Measurements from ENCODE around the gene AKAP13. TPM values are rescaled to one million over a fixed set of nuclear protein-coding genes. Genes with fewer than 3 reads are reported as not detected.
A peak's percentile ranks its signal among the peaks of the same experiment; 100 is the strongest.
"Not testable (repeated sequence)": the region's sequence is repeated elsewhere in the genome, so short reads cannot be mapped to it uniquely, and the experiment has no call there.

Gene AKAP13
- total and polyA plus RNA-seq, 7 donors: 18.2 to 126 (median 93.7) TPM

DNA sequence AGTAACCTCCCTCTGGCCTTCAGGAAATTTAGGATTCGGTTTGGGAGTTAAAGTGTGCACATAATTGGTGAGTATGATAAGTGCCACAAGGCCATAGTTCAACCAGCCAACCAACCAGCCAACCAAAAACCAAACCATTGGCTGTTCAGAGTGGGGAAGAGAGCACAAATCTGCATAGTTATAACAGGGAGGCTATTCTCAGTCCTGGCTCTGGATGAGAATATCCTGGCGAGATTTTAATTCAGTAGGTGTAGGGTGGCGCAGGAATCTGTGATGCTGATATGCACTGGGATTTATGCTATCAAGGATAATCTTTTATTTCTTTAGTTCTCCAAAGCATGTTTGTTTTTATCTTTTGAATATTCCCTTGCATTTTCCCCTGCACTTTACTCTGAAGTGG is 49.1 kb downstream of the AKAP13 start:
- TF ChIP-seq, protein P1, sequence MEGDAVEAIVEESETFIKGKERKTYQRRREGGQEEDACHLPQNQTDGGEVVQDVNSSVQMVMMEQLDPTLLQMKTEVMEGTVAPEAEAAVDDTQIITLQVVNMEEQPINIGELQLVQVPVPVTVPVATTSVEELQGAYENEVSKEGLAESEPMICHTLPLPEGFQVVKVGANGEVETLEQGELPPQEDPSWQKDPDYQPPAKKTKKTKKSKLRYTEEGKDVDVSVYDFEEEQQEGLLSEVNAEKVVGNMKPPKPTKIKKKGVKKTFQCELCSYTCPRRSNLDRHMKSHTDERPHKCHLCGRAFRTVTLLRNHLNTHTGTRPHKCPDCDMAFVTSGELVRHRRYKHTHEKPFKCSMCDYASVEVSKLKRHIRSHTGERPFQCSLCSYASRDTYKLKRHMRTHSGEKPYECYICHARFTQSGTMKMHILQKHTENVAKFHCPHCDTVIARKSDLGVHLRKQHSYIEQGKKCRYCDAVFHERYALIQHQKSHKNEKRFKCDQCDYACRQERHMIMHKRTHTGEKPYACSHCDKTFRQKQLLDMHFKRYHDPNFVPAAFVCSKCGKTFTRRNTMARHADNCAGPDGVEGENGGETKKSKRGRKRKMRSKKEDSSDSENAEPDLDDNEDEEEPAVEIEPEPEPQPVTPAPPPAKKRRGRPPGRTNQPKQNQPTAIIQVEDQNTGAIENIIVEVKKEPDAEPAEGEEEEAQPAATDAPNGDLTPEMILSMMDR (IDR thresholded peaks at IDR 0.05): no peak
- Histone ChIP-seq H3K27ac (no peak overlapping the region), H3K27me3 (ENCODE audit: insufficient read depth in 3 of 3, low read length in 2 of 3) (no peaks in the 10 kb centered on the region), H3K4me3 (no peak overlapping the region), H3K4me1 (no peaks in the 10 kb centered on the region), H3K9me3 (no peaks in the 10 kb centered on the region), H3K36me3 (ENCODE audit: insufficient read depth in 1 of 2, low read depth in 1 of 2) (no peaks in the 10 kb centered on the region)
- intact Hi-C loops (cut with DNase I): no loop called here
- 96 to 100% (median 98%) methylated on average over 3 of the region's 3 CpGs for WGBS, 3 donors
- ATAC-seq (no peak), DNase-seq (no peak)

DNA sequence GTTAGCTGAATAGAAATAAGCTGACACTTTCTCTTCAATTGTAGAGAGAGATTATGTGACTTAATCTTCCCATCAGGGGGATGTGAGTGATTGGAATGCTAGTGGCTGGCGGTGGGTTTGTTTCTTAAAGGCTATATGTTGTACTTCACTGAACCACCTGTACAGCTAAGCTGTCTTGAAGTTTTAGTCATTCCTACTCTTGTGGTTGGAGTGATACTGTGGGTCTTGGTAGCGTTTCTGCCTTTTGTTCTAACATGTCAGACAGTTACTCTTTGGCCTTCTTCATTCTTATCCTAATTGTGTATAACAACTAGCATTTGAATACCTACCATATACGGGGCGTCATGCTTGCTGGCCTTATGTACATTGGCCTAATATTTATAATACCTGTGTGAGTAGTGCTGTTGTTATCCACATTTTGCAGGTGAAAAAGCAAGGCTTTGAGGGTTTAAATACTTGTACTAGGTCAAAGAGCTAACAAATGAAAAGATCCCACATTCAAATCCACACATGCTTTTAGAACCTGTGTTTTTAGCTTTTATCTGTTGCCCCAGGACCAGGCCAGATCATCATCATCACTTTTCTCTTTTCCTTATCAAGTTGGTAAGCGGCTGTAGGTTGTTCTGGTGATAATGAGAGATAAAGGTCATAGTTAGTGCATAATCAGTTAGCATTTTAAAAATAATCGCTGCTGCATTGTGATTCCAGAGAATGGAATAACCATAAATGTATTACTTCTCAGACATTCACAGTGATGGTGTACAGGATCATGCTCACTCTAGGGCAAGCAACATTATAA is 50.2 kb downstream of the AKAP13 start:
- ATAC-seq (no peak), DNase-seq (no peak)
- H3K27me3 ChIP-seq (ENCODE audit: insufficient read depth in 3 of 3, low read length in 2 of 3): no peaks in the 10 kb centered on the region
- 95 to 96% (median 96%) methylated on average over 6 of the region's 6 CpGs for WGBS, 3 donors
- no peaks in the 10 kb centered on the region for H3K4me1 ChIP-seq
- H3K27ac ChIP-seq: no peak overlapping the region
- no peaks in the 10 kb centered on the region for H3K36me3 ChIP-seq (ENCODE audit: insufficient read depth in 1 of 2, low read depth in 1 of 2)
- TF ChIP-seq, protein P1 (IDR thresholded peaks at IDR 0.05): no peak
- intact Hi-C loops (cut with DNase I): no loop called here
- no peak overlapping the region for H3K4me3 ChIP-seq
- H3K9me3 ChIP-seq: no peaks in the 10 kb centered on the region

DNA sequence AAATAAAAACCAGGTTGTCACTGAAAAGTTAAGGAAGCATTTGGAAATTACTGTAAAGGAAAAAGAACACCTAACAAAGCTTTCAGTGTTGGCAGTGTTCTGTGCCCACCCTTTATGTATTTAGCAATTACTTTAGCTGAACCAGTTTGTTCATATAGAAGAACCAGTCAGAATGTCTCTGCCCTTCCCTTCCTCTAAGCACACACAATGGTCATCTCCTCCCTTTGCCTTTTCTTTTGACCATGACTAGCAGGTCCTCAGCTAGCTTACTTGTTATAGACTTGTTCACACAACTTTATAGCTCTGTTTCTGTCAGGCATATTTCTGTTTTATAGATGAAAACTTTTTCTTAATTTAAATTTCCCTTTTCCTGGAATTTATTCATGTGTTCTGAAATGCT is 59.6 kb downstream of the AKAP13 start:
- peaks cover 20% of the 10 kb centered on the region for H3K4me1 ChIP-seq
- DNase-seq (no peak), ATAC-seq (no peak)
- TF ChIP-seq, protein P1 (IDR thresholded peaks at IDR 0.05): no peak
- no peaks in the 10 kb centered on the region for H3K36me3 ChIP-seq (ENCODE audit: insufficient read depth in 1 of 2, low read depth in 1 of 2)
- H3K4me3 ChIP-seq: no peak overlapping the region
- H3K27ac ChIP-seq: no peak overlapping the region
- intact Hi-C loops (cut with DNase I): no loop called here
- no peaks in the 10 kb centered on the region for H3K9me3 ChIP-seq
- H3K27me3 ChIP-seq (ENCODE audit: insufficient read depth in 3 of 3, low read length in 2 of 3): no peaks in the 10 kb centered on the region

DNA sequence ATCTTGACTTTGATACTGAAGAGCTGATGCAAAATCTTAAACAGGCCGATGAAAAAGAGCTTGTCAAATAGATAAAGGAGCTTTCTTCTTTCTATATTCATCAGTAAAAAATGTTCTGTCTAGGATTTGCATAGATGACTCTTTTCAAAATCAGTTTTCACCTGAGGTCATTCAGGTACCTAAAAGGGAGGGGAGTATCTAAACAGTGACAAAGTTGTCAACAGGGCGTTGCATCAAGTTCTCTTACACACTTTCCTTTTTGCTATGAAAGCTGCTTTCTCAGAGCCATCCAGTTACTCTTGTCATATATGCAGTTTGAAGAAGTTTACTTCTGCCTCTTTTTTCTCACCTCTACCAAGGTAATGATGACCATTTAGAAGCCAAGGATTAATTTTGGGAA is 60.0 kb downstream of the AKAP13 start:
- intact Hi-C loops (cut with DNase I): no loop called here

DNA sequence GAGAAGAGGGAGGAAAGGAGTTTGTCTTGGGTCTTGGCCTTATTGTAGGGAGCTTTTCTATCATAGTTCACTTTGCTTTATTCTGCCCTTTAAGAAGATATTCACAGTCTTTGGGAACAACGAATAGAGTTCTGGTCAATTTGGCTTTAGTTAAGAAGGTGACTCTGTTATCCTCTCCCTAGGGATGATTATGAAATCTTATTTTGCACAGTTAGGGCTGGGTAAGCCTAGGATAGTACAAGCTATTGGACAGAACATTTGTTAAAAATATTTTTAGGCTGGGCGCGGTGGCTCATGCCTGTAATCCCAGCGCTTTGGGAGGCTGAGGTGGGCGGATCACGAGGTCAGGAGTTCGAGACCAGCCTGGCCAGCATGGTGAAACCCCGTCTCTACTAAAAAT is 61.5 kb downstream of the AKAP13 start:
- ATAC-seq: peak in 3 of 4 donors; percentile 59 to 77 (median 63)
- intact Hi-C loops (cut with DNase I); DNase-seq; H3K27ac ChIP-seq; H3K36me3 ChIP-seq (ENCODE audit: insufficient read depth in 1 of 2, low read depth in 1 of 2); H3K4me3 ChIP-seq; H3K27me3 ChIP-seq (ENCODE audit: insufficient read depth in 3 of 3, low read length in 2 of 3); H3K9me3 ChIP-seq: not testable (repeated sequence)
- 67 to 84% (median 67%) methylated on average over 6 to 7 of the region's 8 CpGs for WGBS, 3 donors
- peaks cover 20% of the 10 kb centered on the region for H3K4me1 ChIP-seq

More for the DNA sequence above, 60.0 kb downstream of the AKAP13 start:
- H3K4me3 ChIP-seq: no peak overlapping the region
- no peaks in the 10 kb centered on the region for H3K36me3 ChIP-seq (ENCODE audit: insufficient read depth in 1 of 2, low read depth in 1 of 2)
- H3K27me3 ChIP-seq (ENCODE audit: insufficient read depth in 3 of 3, low read length in 2 of 3): no peaks in the 10 kb centered on the region
- TF ChIP-seq, protein P1 (IDR thresholded peaks at IDR 0.05): no peak
- H3K4me1 ChIP-seq: peaks cover 20% of the 10 kb centered on the region
- H3K27ac ChIP-seq: no peak overlapping the region
- WGBS, 3 donors: 89 to 90% (median 89%) methylated on average over 2 of the region's 2 CpGs
- H3K9me3 ChIP-seq: no peaks in the 10 kb centered on the region
- no peak for DNase-seq
- no peak for ATAC-seq
